Lower lobe of right lung (tissue), 2 donors: ENCODE results near the gene NEDD4L. TPM values are rescaled to one million over a fixed set of nuclear protein-coding genes. Genes with fewer than 3 reads are reported as not detected.

Source experiments
- ATAC-seq, 2 donors: fragments of 200-7000 bp; cut with Tn5 transposase; one replicate each; pipeline ENCODE4 v1.9.1; 2020 to 2022; ENCODE audit warnings: mild to moderate bottlenecking in 2 of 2, moderate library complexity in 2 of 2
- DNase-seq: peaks from one replicate; pipeline ENCODE4 v3.0.0-alpha.2; 2020
- H3K27ac ChIP-seq: fragments of 200-600 bp; one replicate; pipeline ENCODE4 v1.8.0; 2022
- H3K27me3 ChIP-seq: fragments of 200-600 bp; one replicate; pipeline ENCODE4 v1.8.0; 2022; ENCODE audit warnings: low read depth
- H3K36me3 ChIP-seq: fragments of 200-600 bp; one replicate; pipeline ENCODE4 v1.8.0; 2022; ENCODE audit warnings: mild to moderate bottlenecking
- H3K4me1 ChIP-seq: fragments of 200-600 bp; one replicate; pipeline ENCODE4 v1.8.0; 2022
- H3K4me3 ChIP-seq: fragments of 200-600 bp; one replicate; pipeline ENCODE4 v1.8.0; 2022; ENCODE audit warnings: mild to moderate bottlenecking
- H3K9me3 ChIP-seq: fragments of 200-600 bp; one replicate; pipeline ENCODE4 v1.8.0; 2022
- CTCF ChIP-seq: fragments of 200-600 bp; IDR thresholded peaks from one replicate; pipeline ENCODE4 v1.8.0; 2022; ENCODE audit warnings: antibody characterized with exemption, mild to moderate bottlenecking
- intact Hi-C: fragments of 100-400 bp; cut with DNase I; formaldehyde crosslinking; loops from one replicate; pipeline ENCODE4 v1.11.0; 2022
- total RNA-seq: library from RNA; stranded (reverse); fragmentation: NEBNext Ultra II Directional; extraction: Animal tissue kit (Norgen Biotek cat#: 25700); gene quantifications from one replicate; pipeline ENCODE4 v1.2.1, GENCODE V29; 2021
- donor health status: DM: no; HTN: yes; CAD: no; lungs with severe emphysema.

NEDD4L gene
- total RNA-seq, 1 donor from 2014 or later = 203 TPM

- no peak overlapping the region for H3K4me3 ChIP-seq
- intact Hi-C loops = no loop called here
- ATAC-seq = no peak
- no peak for DNase-seq
- no peak overlapping the region for H3K27ac ChIP-seq
- no peaks in the 10 kb centered on the region for H3K27me3 ChIP-seq
- H3K9me3 ChIP-seq = no peaks in the 10 kb centered on the region
- no peaks in the 10 kb centered on the region for H3K4me1 ChIP-seq
- no peak for TF ChIP-seq CTCF
- H3K36me3 ChIP-seq = no peaks in the 10 kb centered on the region
Observed at GRCh38 chr18:58013241-58014211, 30.5 kb upstream of the NEDD4L start.

GRCh38 chr18:58015065-58015780, 28.8 kb upstream of the NEDD4L start:
- H3K4me3 ChIP-seq = no peak overlapping the region
- H3K27ac ChIP-seq = no peak overlapping the region
- TF ChIP-seq CTCF = no peak
- intact Hi-C loops = no loop called here
- H3K4me1 ChIP-seq = no peaks in the 10 kb centered on the region
- no peaks in the 10 kb centered on the region for H3K27me3 ChIP-seq
- no peaks in the 10 kb centered on the region for H3K9me3 ChIP-seq
- ATAC-seq = no peak
- no peaks in the 10 kb centered on the region for H3K36me3 ChIP-seq
- DNase-seq = no peak

GRCh38 chr18:58017267-58017666, 26.8 kb upstream of the NEDD4L start:
- ATAC-seq (no peak), DNase-seq (no peak)
- H3K36me3 ChIP-seq = no peaks in the 10 kb centered on the region
- no peak for TF ChIP-seq CTCF
- no peak overlapping the region for H3K4me3 ChIP-seq
- H3K27me3 ChIP-seq = no peaks in the 10 kb centered on the region
- H3K9me3 ChIP-seq = no peaks in the 10 kb centered on the region
- intact Hi-C loops = no loop called here
- H3K4me1 ChIP-seq = no peaks in the 10 kb centered on the region
- H3K27ac ChIP-seq = no peak overlapping the region

- TF ChIP-seq CTCF = no peak
- H3K4me1 ChIP-seq = no peaks in the 10 kb centered on the region
- intact Hi-C loops = no loop called here
- H3K27me3 ChIP-seq = no peaks in the 10 kb centered on the region
- DNase-seq (no peak), ATAC-seq (no peak)
- no peak overlapping the region for H3K4me3 ChIP-seq
- no peaks in the 10 kb centered on the region for H3K9me3 ChIP-seq
- no peaks in the 10 kb centered on the region for H3K36me3 ChIP-seq
- no peak overlapping the region for H3K27ac ChIP-seq
Observed at GRCh38 chr18:58020567-58021107, 23.4 kb upstream of the NEDD4L start.

GRCh38 chr18:58021504-58021903, 22.5 kb upstream of the NEDD4L start:
- intact Hi-C loops = no loop called here

More at GRCh38 chr18:58021504-58021903, 22.5 kb upstream of the NEDD4L start:
- Histone ChIP-seq H3K4me1 (no peaks in the 10 kb centered on the region), H3K9me3 (no peaks in the 10 kb centered on the region), H3K4me3 (no peak overlapping the region), H3K36me3 (no peaks in the 10 kb centered on the region), H3K27me3 (no peaks in the 10 kb centered on the region), H3K27ac (no peak overlapping the region)
- no peak for ATAC-seq
- no peak for DNase-seq
- no peak for TF ChIP-seq CTCF
